Smooth muscle cell (in vitro differentiated cells): Measurements from ENCODE around the gene UGT1A1. TPM values are rescaled to one million over a fixed set of nuclear protein-coding genes. Genes with fewer than 3 reads are reported as not detected.

Experiments used
- polyA plus RNA-seq: library from polyadenylated mRNA; unstranded; fragments of >200 nt; fragmentation: Nextera tagmentation; extraction: Ambion mirVana; gene quantifications from 2 replicates; pipeline ENCODE4 v1.2.1, GENCODE V29; 2016
- total RNA-seq: library from RNA; depleted of rRNA; stranded (reverse); fragments of >200 nt; gene quantifications from 2 replicates; pipeline ENCODE4 v1.2.3, GENCODE V29; 2014

Gene UGT1A1
- total and polyA plus RNA-seq, 2 experiments from 2014 or later = not detected

Other genes with a start within 250 kb of the UGT1A1 start
- gene USP40, start 193.5 kb upstream of the UGT1A1 start, total RNA-seq = 18.0 and 23.6 TPM in 2 replicates
- gene USP40, start 193.5 kb upstream of the UGT1A1 start, polyA plus RNA-seq = 9.4 and 16.4 TPM in 2 replicates
- gene UGT1A8, start 142.6 kb upstream of the UGT1A1 start, total RNA-seq = not detected in 2 replicates
- not detected in 2 replicates for gene UGT1A8, start 142.6 kb upstream of the UGT1A1 start, polyA plus RNA-seq
- not detected in 2 replicates for gene UGT1A10, start 123.8 kb upstream of the UGT1A1 start, total RNA-seq
- not detected in 2 replicates for gene UGT1A10, start 123.8 kb upstream of the UGT1A1 start, polyA plus RNA-seq
- gene UGT1A9, start 88.4 kb upstream of the UGT1A1 start, total RNA-seq = not detected in 2 replicates
- gene UGT1A9, start 88.4 kb upstream of the UGT1A1 start, polyA plus RNA-seq = not detected in 2 replicates
- gene UGT1A7, start 78.4 kb upstream of the UGT1A1 start, total RNA-seq = not detected in 2 replicates
- not detected in 2 replicates for gene UGT1A7, start 78.4 kb upstream of the UGT1A1 start, polyA plus RNA-seq
- 0.63 TPM in 1 of 2 replicates, not detected in the other for gene UGT1A6, start 67.4 kb upstream of the UGT1A1 start, total RNA-seq
- not detected in 2 replicates for gene UGT1A6, start 67.4 kb upstream of the UGT1A1 start, polyA plus RNA-seq
- gene UGT1A5, start 47.4 kb upstream of the UGT1A1 start, total RNA-seq = not detected in 2 replicates
- not detected in 2 replicates for gene UGT1A5, start 47.4 kb upstream of the UGT1A1 start, polyA plus RNA-seq
- not detected in 2 replicates for gene UGT1A4, start 41.5 kb upstream of the UGT1A1 start, total RNA-seq
- not detected in 2 replicates for gene UGT1A4, start 41.5 kb upstream of the UGT1A1 start, polyA plus RNA-seq
- not detected in 2 replicates for gene UGT1A3, start 31.2 kb upstream of the UGT1A1 start, total RNA-seq
- gene UGT1A3, start 31.2 kb upstream of the UGT1A1 start, polyA plus RNA-seq = not detected in 2 replicates
- gene MROH2A, start 18.1 kb downstream of the UGT1A1 start, total RNA-seq = not detected in 2 replicates
- not detected in 2 replicates for gene MROH2A, start 18.1 kb downstream of the UGT1A1 start, polyA plus RNA-seq
- 12.3 and 19.5 TPM in 2 replicates for gene HJURP, start 94.3 kb downstream of the UGT1A1 start, total RNA-seq
- 7.9 and 8.6 TPM in 2 replicates for gene HJURP, start 94.3 kb downstream of the UGT1A1 start, polyA plus RNA-seq
- not detected in 2 replicates for gene TRPM8, start 157.1 kb downstream of the UGT1A1 start, total RNA-seq
- not detected in 2 replicates for gene TRPM8, start 157.1 kb downstream of the UGT1A1 start, polyA plus RNA-seq